Measurements from ENCODE around the gene ZNF396.

The ZNF396 gene

GRCh38 chr18:35376742-35377695 lies at the start of gene ZNF396:
Gene ZNF396, minus strand, starts transcription at chr18:35377337. Its CDS starts 3,045 bp downstream, at chr18:35374292.
- DNase-seq, result peak; percentile 59 to 65

GRCh38 chr18:35426786-35427185 lies 49.6 kb upstream of the ZNF396 start:
- DNase-seq, result no peak

GRCh38 chr18:35424356-35424755 lies 47.2 kb upstream of the ZNF396 start:
- DNase-seq, result no peak

GRCh38 chr18:35422237-35422636 lies 45.1 kb upstream of the ZNF396 start:
- no peak for DNase-seq

- no peak for DNase-seq
These were observed 41.5 kb upstream of the ZNF396 start for GRCh38 chr18:35418610-35419009.

- no peak for DNase-seq
These were observed 40.1 kb upstream of the ZNF396 start for GRCh38 chr18:35417223-35417622.

- no peak for DNase-seq
These were observed 38.5 kb upstream of the ZNF396 start for GRCh38 chr18:35415511-35416073.

GRCh38 chr18:35413163-35413511 lies 36.0 kb upstream of the ZNF396 start:
- no peak for DNase-seq

- no peak for DNase-seq
These were observed 34.7 kb upstream of the ZNF396 start for GRCh38 chr18:35411625-35412351.

GRCh38 chr18:35410561-35410960 lies 33.4 kb upstream of the ZNF396 start:
- DNase-seq, result no peak

GRCh38 chr18:35409911-35410310 lies 32.8 kb upstream of the ZNF396 start:
- no peak for DNase-seq

GRCh38 chr18:35408843-35409261 lies 31.7 kb upstream of the ZNF396 start:
- DNase-seq, result no peak

GRCh38 chr18:35407871-35408481 lies 30.8 kb upstream of the ZNF396 start:
- no peak for DNase-seq

GRCh38 chr18:35406666-35407065 lies 29.5 kb upstream of the ZNF396 start:
- DNase-seq, result no peak

GRCh38 chr18:35397976-35398375 lies 20.8 kb upstream of the ZNF396 start:
- no peak for DNase-seq

GRCh38 chr18:35393716-35394115 lies 16.6 kb upstream of the ZNF396 start:
- DNase-seq, result no peak

GRCh38 chr18:35392375-35392774 lies 15.2 kb upstream of the ZNF396 start:
- no peak for DNase-seq

- no peak for DNase-seq
These were observed 14.0 kb upstream of the ZNF396 start for GRCh38 chr18:35390951-35391700.

- no peak for DNase-seq
These were observed 12.0 kb upstream of the ZNF396 start for GRCh38 chr18:35389095-35389618.

GRCh38 chr18:35387152-35387571 lies 10.0 kb upstream of the ZNF396 start:
- DNase-seq, result no peak

- peak; percentile 28 to 45 for DNase-seq
These were observed 9.5 kb upstream of the ZNF396 start for GRCh38 chr18:35386600-35387100.

GRCh38 chr18:35383136-35383535 lies 6.0 kb upstream of the ZNF396 start:
- DNase-seq, result no peak

All from stimulated activated CD4-positive, alpha-beta T cell treated with anti-CD3 and anti-CD28 coated beads, Interleukin-4, amount 100 ng/mL, for 4 hours (primary cell).